Prostate gland (tissue), 2 donors: ENCODE results near the gene ZDHHC5. TPM values are rescaled to one million over a fixed set of nuclear protein-coding genes. Genes with fewer than 3 reads are reported as not detected.

Source experiments
- DNase-seq: peaks from one replicate; pipeline ENCODE4 v3.0.0-alpha.2; 2019; ENCODE audit warnings: low spot score
- H3K27ac ChIP-seq, 2 donors: fragments of 200-600 bp; sonication (generic); 2 replicates each; pipeline ENCODE4 v1.5.1; 2017 to 2019
- H3K27me3 ChIP-seq: fragments of 200-600 bp; sonication (generic); replicated peaks from 2 replicates; pipeline ENCODE4 v1.5.1; 2019; ENCODE audit not compliant: insufficient read depth
- H3K36me3 ChIP-seq, 2 donors: fragments of 200-600 bp; sonication (generic); 1 replicate in 1 of 2; 2 replicates in 1 of 2; pipeline versions ENCODE4 v1.5.1 to v1.8.1; 2017 to 2019
- H3K4me1 ChIP-seq: fragments of 200-600 bp; sonication (generic); replicated peaks from 2 replicates; pipeline ENCODE4 v1.5.1; 2019
- H3K4me3 ChIP-seq, 2 donors: fragments of 200-600 bp; sonication (generic); 2 replicates each; pipeline ENCODE4 v1.5.1; 2017 to 2019
- H3K9me3 ChIP-seq: fragments of 200-600 bp; sonication (generic); 2 replicates; pipeline ENCODE4 v1.5.1; 2017
- POLR2A ChIP-seq: fragments of 450-650 bp; IDR thresholded peaks from one replicate; pipeline ENCODE4 v1.6.1; 2016; ENCODE audit warnings: antibody characterized with exemption, mild to moderate bottlenecking
- POLR2AphosphoS5 ChIP-seq: sonication (generic); formaldehyde crosslinking; IDR thresholded peaks from one replicate; pipeline ENCODE4 v1.6.1; 2017; ENCODE audit warnings: antibody characterized with exemption
- WGBS: methylation state at CpG from one replicate; pipeline ENCODE4 v1.1.5; 2018; 5-methylcytosine and 5-hydroxymethylcytosine counted together
- intact Hi-C: fragments of 100-400 bp; cut with DNase I; formaldehyde crosslinking; loops from one replicate; pipeline ENCODE4 v1.14.2; 2022
- total RNA-seq, 2 donors: library from RNA; depleted of rRNA; stranded (reverse); fragments of >200 nt; gene quantifications; one replicate each; pipeline ENCODE4 v1.1.0, GENCODE V29; 2016
- TF ChIP-seq, protein P1 (sequence below), 4 experiments: fragments of 200-600 bp in 2 of 4; fragments of 450-650 bp in 2 of 4; sonication (generic) in 2 of 4; IDR thresholded peaks; 1 replicate in 3 of 4; 2 replicates in 1 of 4; pipeline ENCODE4 v1.5.1; 2016 to 2019; ENCODE audit warnings: antibody characterized with exemption in 4 of 4, mild to moderate bottlenecking in 2 of 4, moderate library complexity in 2 of 4

Gene ZDHHC5
- total RNA-seq, 2 donors from 2014 or later = 65.4 to 69.9 TPM

DNA sequence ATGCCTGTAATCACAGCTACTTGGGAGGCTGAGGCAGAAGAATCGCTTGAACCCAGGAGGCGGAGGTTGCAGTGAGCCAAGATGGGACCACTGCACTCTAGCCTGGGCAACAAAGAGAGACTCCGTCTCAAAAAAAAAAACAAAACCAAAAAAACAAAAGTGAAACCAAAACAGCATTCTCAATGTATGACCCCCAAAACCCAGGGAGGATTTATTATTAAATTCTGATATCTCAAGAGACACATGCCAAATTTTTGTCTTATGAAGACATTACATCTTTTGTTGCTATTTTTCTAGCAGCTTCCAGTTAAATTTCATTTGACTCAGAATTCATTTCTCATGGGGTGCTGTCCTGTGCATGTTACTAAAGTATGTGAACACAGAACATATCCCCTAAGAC lies 15.3 kb upstream of the ZDHHC5 start:
- H3K9me3 ChIP-seq = no peaks in the 10 kb centered on the region
- no peak overlapping the region for H3K27ac ChIP-seq
- peaks cover 5% of the 10 kb centered on the region for H3K27me3 ChIP-seq
- no peaks in the 10 kb centered on the region for H3K4me1 ChIP-seq
- no peak for DNase-seq
- no peaks in the 10 kb centered on the region for H3K36me3 ChIP-seq
- WGBS = 81% methylated on average over 3 of the region's 3 CpGs
- intact Hi-C loops = no loop called here
- no peak overlapping the region for H3K4me3 ChIP-seq
- TF ChIP-seq POLR2A (no peak), POLR2AphosphoS5 (no peak)
- TF ChIP-seq, protein P1, sequence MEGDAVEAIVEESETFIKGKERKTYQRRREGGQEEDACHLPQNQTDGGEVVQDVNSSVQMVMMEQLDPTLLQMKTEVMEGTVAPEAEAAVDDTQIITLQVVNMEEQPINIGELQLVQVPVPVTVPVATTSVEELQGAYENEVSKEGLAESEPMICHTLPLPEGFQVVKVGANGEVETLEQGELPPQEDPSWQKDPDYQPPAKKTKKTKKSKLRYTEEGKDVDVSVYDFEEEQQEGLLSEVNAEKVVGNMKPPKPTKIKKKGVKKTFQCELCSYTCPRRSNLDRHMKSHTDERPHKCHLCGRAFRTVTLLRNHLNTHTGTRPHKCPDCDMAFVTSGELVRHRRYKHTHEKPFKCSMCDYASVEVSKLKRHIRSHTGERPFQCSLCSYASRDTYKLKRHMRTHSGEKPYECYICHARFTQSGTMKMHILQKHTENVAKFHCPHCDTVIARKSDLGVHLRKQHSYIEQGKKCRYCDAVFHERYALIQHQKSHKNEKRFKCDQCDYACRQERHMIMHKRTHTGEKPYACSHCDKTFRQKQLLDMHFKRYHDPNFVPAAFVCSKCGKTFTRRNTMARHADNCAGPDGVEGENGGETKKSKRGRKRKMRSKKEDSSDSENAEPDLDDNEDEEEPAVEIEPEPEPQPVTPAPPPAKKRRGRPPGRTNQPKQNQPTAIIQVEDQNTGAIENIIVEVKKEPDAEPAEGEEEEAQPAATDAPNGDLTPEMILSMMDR (IDR thresholded peaks at IDR 0.05) = no peak

DNA sequence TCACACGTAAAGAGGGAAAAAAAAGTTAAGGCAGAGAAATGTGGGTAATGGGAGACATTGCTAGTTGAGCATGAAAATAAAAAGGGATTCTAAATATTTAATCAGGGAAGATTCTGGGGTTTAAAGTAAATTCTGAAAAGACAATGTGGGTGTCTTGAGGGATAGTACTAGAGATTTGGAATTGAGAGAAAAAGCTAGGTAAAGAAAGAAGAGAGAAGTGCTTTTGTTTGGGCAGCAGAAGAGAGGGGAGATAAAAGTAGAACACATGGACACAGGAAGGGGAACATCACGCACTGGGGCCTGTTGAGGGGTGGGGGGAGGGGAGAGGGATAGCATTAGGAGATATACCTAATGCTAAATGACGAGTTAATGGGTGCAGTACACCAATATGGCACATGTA lies 14.8 kb upstream of the ZDHHC5 start:
- 16% methylated on average over 3 of the region's 3 CpGs for WGBS

DNA sequence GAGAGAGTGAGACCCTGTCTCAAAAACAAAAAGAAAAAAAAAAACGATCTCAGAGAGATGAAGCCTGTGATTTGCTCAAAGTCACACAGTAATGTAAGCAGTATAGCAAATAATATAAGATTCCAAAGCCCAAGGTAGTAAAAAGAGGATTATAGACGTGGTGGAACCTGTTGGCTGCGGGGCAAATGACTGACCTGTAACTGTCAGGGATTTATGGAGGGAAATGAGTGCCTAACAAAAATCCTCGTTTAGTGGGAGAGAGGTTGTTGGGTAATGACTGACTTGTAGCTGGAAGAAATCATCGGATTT lies 11.1 kb upstream of the ZDHHC5 start:
- no peak for TF ChIP-seq POLR2AphosphoS5
- TF ChIP-seq POLR2A = no peak
- TF ChIP-seq, protein P1 (IDR thresholded peaks at IDR 0.05) = no peak
- intact Hi-C loops = no loop called here
- Histone ChIP-seq H3K27me3 (no peaks in the 10 kb centered on the region), H3K4me1 (peaks cover 4% of the 10 kb centered on the region), H3K36me3 (peaks cover 6 to 8% of the 10 kb centered on the region in 2 donors), H3K27ac (peak overlapping the region; percentile 87 to 90), H3K9me3 (no peaks in the 10 kb centered on the region), H3K4me3 (peak overlapping the region; percentile 46 to 59)
- DNase-seq = no peak
- 9% methylated on average over 5 of the region's 5 CpGs for WGBS

More for the DNA sequence above, 14.8 kb upstream of the ZDHHC5 start:
- Histone ChIP-seq H3K4me3 (no peak overlapping the region), H3K27me3 (peaks cover 3% of the 10 kb centered on the region), H3K4me1 (peaks cover 2% of the 10 kb centered on the region), H3K27ac (no peak overlapping the region), H3K9me3 (no peaks in the 10 kb centered on the region), H3K36me3 (no peaks in the 10 kb centered on the region)
- intact Hi-C loops = no loop called here
- DNase-seq = no peak
- TF ChIP-seq POLR2AphosphoS5 (no peak), POLR2A (no peak)
- TF ChIP-seq, protein P1 (IDR thresholded peaks at IDR 0.05) = no peak

DNA sequence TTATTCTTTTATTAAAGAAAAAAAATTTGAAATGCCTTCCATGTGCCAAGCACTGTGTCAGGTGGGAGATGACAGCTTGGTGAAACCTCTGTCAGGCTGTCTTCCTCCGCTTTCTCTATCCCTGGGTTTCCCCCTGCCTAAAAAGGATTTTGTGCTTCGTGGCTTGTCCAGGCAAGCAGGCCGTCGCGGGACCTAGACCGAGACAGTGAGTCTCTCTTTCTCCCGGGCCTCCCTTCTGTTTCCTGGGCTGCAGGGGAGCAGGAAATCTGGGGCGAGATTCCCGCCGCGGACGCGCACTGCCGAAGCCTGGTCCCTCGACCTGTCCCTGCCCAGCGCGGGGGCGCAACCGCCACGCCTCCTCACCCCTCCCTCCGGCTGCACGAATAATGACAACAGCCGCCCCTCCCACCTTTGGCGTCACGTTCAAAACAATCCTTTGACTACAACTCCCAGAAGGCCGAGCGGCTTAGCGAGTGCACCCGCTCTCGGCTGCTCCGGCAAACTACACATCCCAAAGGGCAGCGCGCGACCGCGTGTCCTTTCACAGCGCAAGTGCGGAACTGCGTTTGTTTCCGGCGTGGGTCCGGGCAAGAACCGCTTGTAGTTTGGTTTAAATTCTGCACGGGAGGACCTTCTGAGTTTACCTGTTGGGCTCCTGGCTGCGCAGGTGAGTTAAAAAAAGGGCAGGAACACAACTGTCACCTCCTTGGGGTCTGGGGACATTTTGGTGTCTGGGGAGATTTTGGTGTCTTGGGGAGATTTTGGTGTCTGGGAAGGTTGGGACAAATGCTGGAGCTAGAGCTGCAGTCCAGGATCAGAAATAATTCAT lies 10.5 kb upstream of the ZDHHC5 start, which contains the start of gene CLP1:
TSS of gene CLP1 (plus strand) at position 569 of the 829 bp plus-strand sequence. CDS start 1,715 bp downstream, outside the sequence.
- WGBS = under 1% methylated on average over 45 of the region's 45 CpGs
- peaks cover 6 to 8% of the 10 kb centered on the region in 2 donors for H3K36me3 ChIP-seq
- H3K4me3 ChIP-seq = peak within 1 kb of the TSS; percentile 46 to 59
- H3K27me3 ChIP-seq = no peaks in the 10 kb centered on the region
- intact Hi-C loops = no loop called here
- no peaks in the 10 kb centered on the region for H3K9me3 ChIP-seq
- H3K4me1 ChIP-seq = peaks cover 4% of the 10 kb centered on the region
- H3K27ac ChIP-seq = peak within 1 kb of the TSS; percentile 87 to 90
- DNase-seq = peak; percentile 100
- TF ChIP-seq POLR2A (peak; percentile 87), POLR2AphosphoS5 (peak; percentile 100)
- TF ChIP-seq, protein P1 (IDR thresholded peaks at IDR 0.05) = peak in 2 of 4 experiments; percentile 27 to 41

DNA sequence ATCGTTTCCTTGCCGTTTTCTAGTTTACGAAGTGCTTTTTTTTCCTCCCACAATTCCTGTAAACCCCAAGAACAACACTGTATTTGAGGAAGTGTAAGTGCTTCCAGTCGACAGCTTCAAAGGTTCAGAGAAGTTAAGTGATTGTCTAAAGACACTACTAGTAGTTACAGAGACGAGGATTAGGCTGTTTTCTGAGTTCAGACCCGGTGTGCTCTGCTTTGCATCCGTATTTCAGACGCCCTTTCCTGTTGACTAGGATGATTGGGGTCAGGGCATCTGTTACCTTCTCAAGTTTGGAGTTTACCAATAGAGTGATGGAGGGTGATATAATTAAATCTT lies 9.9 kb upstream of the ZDHHC5 start:
- no peak for DNase-seq
- Histone ChIP-seq H3K4me1 (peaks cover 4% of the 10 kb centered on the region), H3K4me3 (peak overlapping the region; percentile 46 to 59), H3K27ac (peak overlapping the region; percentile 56 to 87), H3K36me3 (peaks cover 6 to 8% of the 10 kb centered on the region in 2 donors), H3K27me3 (no peaks in the 10 kb centered on the region), H3K9me3 (no peaks in the 10 kb centered on the region)
- intact Hi-C loops = no loop called here
- TF ChIP-seq POLR2AphosphoS5 = no peak
- TF ChIP-seq, protein P1 (IDR thresholded peaks at IDR 0.05) = no peak
- TF ChIP-seq POLR2A = no peak
- 0% methylated on average over 8 of the region's 8 CpGs for WGBS
